NCI-H1930 (cell line): Measurements from ENCODE around the gene NUDT13.
"Not testable (repeated sequence)": the region's sequence is repeated elsewhere in the genome, so short reads cannot be mapped to it uniquely, and the experiment has no call there.

ENCODE experiments used
- DNase-seq, 2 experiments: peaks; one replicate each; lab custom pipeline; 2025; lab: John Stamatoyannopoulos, UW

The NUDT13 gene

GRCh38 chr10:73106301-73106700, 4.0 kb upstream of the NUDT13 start:
- DNase-seq = no peak

- DNase-seq = not testable (repeated sequence)
Observed at GRCh38 chr10:73109248-73109652, 1.0 kb upstream of the NUDT13 start.

- not testable (repeated sequence) for DNase-seq
Observed at GRCh38 chr10:73112032-73112431, 1.8 kb downstream of the NUDT13 start.

- no peak for DNase-seq
Observed at GRCh38 chr10:73113551-73113950, 3.3 kb downstream of the NUDT13 start.

DNA sequence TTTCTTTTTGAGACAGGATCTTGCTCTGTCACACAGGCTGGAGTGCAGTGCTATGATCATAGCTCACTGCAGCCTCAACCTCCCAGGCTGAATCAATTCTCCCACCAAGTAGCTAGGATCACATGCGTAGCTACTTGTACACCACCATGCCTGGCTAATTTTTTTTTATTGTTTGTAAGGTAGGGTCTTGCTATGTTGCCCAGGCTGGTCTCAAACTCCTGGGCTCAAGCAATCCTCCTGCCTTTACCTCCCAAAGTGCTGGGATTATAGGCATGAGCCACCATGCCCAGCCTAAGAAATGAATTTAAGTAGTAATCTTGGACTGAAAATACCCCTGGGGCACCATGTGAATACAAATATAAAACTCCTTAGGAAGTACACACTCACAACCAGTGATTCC, 5.8 kb downstream of the NUDT13 start:
- DNase-seq = no peak

DNA sequence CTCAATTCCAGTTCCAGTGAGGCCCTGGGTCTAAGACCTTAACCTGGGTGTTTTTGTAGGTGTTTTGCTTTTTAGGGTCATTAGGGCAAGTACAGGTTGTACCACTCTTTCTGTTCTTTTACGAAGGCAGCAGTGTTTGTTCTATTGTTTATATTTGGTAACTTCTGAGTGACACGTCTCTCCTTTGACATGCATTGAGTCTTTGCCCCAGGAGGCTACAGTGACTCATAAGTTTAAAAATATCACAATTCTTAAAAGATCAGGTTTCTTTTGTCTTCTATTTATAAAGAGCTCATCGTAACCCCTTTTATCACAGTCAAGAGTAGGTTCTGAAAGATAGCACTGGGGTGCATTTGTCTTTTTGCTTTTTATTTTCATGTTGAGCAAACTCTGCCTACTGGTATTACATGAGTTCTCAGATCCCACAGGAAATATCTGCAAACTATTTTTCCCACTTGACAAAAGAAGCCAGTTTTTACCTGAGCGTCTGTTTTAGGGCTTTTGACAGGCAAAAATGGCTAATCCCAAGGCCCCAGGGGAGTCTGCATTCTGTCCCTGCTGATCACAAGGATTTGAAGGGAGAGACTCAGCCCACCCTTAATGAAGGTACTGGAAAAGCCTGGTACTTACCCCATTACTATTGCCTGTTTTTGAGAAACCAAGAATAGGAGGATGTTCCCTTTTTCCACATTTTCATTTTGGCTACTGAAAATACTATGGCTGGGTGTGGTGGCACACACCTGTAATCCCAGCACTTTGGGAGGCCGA, 7.9 kb downstream of the NUDT13 start:
- peak in 1 of 2 experiments; percentile 13 for DNase-seq

DNA sequence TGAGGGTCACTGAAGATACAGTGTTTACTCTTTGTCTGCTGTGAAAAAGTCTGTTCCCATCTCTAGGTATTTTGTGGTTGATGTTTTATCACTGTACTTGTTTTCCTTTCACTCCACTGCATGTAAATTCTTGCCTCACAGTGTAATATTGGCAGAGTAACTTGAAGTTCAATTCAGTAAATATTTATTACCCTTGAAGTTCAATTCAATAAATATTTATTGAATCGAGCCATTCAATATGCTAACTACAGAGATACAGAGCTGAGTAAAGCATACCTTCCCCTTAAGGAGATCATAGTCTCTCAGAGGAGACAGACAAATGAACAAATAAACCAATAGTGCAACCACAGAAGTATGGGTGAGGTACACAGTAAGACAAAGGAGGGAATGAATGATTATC, 9.2 kb downstream of the NUDT13 start:
- no peak for DNase-seq

DNA sequence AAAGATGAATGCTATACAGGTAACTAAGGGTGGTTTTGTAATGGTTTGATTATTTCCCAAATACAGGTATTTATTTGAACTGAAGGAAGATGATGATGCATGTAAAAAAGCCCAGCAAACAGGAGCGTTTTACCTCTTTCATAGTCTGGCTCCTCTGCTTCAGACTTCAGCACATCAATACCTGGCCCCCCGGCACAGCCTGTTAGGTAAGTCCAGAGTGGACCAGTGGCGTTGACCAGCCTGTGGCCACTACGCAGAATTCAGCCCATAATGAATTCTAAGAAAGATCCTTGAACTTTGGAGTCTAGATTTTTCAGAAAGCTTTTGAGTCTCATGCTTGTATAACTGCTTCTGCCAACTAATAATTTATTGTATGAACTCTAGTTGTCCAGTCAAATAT, 9.7 kb downstream of the NUDT13 start:
- no peak for DNase-seq

DNA sequence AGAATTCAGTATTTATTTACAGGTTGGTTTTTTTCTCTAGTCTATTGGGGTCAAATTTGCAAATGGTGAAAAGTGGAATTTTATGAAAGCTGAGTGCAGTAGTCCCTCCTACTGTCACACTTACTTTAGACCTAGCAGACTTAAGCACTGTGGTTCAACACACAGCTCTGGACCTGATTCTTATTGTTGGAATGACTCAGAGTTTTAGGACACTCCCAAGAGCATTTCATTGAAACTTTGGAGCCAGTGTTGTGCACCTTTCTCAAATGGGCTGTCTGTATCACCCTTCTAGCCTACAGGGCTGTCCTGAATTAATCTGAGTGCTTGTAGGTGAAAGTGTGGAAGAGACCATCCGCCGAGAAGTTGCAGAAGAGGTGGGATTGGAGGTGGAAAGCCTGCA, 16.1 kb downstream of the NUDT13 start:
- no peak for DNase-seq

- DNase-seq = peak in 1 of 2 experiments; percentile 13
Observed at GRCh38 chr10:73131301-73131700, 21.0 kb downstream of the NUDT13 start.

DNA sequence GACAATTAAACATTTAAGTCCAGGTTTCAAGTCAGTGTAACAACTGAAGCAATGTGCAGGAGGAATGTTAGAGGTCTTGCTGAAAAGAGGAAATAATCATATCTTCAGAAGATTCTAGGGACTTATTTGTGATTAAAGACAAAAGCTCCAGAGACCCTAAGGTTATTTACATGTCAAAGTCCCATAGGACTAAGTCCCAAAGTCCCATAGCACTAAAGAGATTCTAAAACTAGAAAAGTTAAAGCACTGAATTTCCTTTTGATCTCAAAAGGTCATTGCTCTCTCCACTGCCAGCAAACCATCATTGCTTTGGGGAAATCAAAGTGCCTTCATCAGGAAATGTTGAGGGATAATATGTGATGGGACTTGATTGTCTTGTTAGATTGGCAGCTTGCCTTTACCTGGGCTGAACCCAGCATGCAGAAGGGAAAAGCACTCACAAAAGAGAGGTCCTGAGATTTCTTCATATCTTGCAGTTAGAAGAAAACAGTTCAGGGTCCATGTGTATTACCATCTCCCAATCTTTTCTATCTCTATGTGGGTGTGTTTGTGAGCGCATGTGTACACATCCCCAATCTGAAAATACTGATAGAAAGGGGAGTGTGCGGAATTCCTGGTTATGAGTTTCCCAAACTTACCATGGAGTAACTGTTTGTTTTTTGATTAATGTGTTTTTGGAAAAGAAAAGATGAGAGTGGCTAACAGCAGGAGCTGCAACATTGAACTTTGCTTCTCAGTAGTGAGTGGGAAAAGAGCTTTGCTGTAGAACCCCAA, 21.8 kb downstream of the NUDT13 start:
- DNase-seq = no peak

GRCh38 chr10:73134727-73135126, 24.5 kb downstream of the NUDT13 start:
- DNase-seq = no peak

- DNase-seq = no peak
Observed at GRCh38 chr10:73136627-73137026, 26.4 kb downstream of the NUDT13 start.

- no peak for DNase-seq
Observed at GRCh38 chr10:73139251-73139650, 29.0 kb downstream of the NUDT13 start.

- no peak for DNase-seq
Observed at GRCh38 chr10:73141603-73142002, 31.3 kb downstream of the NUDT13 start.

DNA sequence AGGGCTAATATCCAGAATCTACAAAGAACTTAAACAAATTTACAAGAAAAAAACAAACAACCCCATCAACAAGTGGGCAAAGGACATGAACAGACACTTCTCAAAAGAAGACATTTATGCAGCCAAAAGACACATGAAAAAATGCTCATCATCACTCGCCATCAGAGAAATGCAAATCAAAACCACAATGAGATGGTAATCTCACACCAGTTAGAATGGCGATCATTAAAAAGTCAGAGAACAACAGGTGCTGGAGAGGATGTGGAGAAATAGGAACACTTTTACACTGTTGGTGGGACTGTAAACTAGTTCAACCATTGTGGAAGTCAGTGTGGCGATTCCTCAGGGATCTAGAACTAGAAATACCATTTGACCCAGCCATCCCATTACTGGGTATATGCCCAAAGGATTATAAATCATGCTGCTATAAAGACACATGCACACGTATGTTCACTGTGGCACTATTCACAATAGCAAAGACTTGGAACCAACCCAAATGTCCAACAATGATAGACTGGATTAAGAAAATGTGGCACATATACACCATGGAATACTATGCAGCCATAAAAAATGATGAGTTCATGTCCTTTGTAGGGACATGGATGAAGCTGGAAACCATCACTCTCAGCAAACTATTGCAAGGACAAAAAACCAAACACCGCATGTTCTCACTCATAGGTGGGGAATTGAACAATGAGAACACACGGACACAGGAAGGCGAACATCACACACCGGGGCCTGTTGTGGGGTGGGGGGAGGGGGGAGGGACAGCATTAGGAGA, 40.6 kb downstream of the NUDT13 start:
- not testable (repeated sequence) for DNase-seq

GRCh38 chr10:73152009-73152408, 41.8 kb downstream of the NUDT13 start:
- DNase-seq = no peak

DNA sequence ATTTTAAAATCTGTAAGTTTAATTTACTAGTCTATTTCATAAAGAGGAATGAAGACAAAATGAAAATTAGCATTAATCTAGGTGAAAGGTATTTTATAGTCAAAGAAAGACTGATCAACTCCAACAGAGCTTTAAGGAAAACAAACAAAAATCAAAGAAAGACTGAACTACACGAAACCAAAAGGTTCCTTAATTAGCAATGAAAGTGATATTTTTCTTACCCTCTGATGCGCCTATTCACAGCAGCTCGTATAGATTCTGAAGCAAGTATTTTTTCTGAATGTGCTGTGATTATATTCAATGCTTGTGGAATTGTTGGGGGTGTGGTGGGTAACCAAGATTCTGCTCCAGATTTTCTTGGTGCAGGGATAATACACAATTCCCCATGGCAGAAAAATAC, 45.8 kb downstream of the NUDT13 start:
- no peak for DNase-seq

GRCh38 chr10:73159038-73159648, 48.9 kb downstream of the NUDT13 start:
- DNase-seq = peak in 1 of 2 experiments; percentile 1

DNA sequence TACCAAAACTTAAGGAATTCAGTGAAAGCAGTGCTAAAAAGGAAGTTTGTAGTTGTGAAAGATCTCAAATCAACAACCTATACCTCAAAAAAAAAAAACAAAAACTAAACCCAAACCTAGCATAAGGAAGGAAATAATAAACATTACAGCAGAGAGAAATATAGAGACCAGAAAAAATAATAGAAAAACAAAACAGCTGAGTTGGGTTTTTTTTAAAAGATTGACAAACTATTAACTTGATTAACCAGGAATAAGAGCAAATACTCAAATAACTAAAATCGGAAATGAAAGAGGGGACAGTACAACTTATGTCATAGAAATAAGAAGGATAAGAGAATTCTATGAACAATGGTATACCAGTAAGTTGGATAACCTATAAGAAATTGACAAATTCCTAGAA, 50.8 kb downstream of the NUDT13 start:
- DNase-seq = no peak

DNA sequence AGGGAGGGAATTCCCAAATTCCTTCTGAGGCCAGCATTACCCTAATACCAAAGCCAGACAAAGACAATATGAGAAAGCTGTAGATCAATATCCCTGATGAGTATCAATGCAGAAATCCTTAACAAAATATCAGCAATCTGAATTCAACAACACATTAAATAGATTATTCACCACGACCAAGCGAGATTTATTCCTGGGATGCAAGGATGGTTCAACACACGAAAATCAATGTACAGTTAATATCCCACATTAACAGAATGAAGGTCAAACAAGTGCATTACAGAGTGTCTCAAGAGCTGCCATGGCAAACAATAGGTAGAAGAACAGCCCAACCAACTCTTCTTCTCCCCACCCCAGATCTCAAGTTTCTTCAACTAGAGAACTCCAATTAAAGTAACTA, 51.4 kb downstream of the NUDT13 start:
- no peak for DNase-seq

DNA sequence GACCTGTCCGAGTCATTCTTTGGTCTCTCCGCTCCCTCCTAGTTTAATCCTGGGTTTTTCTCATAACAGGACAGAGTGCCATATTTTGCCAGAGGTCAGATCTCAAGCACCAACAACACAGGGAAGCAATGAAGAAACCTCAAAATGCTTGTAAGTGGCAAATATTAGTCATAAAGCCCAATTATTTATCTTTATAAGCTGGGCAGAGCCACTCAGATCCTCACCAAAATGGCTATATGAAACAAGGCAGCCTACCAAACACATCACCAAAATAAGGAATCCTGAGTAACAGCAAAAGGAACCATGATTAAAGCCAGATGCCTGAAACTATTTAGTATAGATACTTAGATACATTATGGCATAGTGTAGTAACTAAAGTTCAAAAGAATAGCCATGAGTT, 52.8 kb downstream of the NUDT13 start:
- no peak for DNase-seq
